Stimulated activated CD8-positive, alpha-beta memory T cell treated with anti-CD3 and anti-CD28 coated beads, Interleukin-15, amount 100 ng/mL, for 1 hour (primary cell): ENCODE results near the gene KSR2.

Source experiments
- DNase-seq: peaks from one replicate; pipeline ENCODE4 v3.0.0-alpha.2; 2020; ENCODE audit warnings: low read depth

Gene KSR2

GRCh38 chr12:117528538-117528937 lies 440.3 kb downstream of the KSR2 start:
- no peak for DNase-seq

GRCh38 chr12:117527479-117527855 lies 441.3 kb downstream of the KSR2 start:
- no peak for DNase-seq

GRCh38 chr12:117526757-117527478 lies 441.9 kb downstream of the KSR2 start:
- DNase-seq: no peak

- DNase-seq: no peak
Observed at GRCh38 chr12:117525766-117526165, 443.0 kb downstream of the KSR2 start.

- no peak for DNase-seq
Observed at GRCh38 chr12:117524806-117525205, 444.0 kb downstream of the KSR2 start.

GRCh38 chr12:117523971-117524370 lies 444.8 kb downstream of the KSR2 start:
- DNase-seq: no peak

- DNase-seq: no peak
Observed at GRCh38 chr12:117522559-117522958, 446.2 kb downstream of the KSR2 start.

GRCh38 chr12:117521867-117522266 lies 446.9 kb downstream of the KSR2 start:
- DNase-seq: no peak

- no peak for DNase-seq
Observed at GRCh38 chr12:117521346-117521745, 447.4 kb downstream of the KSR2 start.

- DNase-seq: no peak
Observed at GRCh38 chr12:117518594-117519270, 450.1 kb downstream of the KSR2 start.

GRCh38 chr12:117517219-117517739 lies 451.5 kb downstream of the KSR2 start:
- no peak for DNase-seq

GRCh38 chr12:117516034-117516433 lies 452.8 kb downstream of the KSR2 start:
- DNase-seq: no peak

- DNase-seq: no peak
Observed at GRCh38 chr12:117514016-117514415, 454.8 kb downstream of the KSR2 start.

- no peak for DNase-seq
Observed at GRCh38 chr12:117513353-117513752, 455.4 kb downstream of the KSR2 start.

GRCh38 chr12:117508468-117508867 lies 460.3 kb downstream of the KSR2 start:
- no peak for DNase-seq

GRCh38 chr12:117507548-117507947 lies 461.2 kb downstream of the KSR2 start:
- no peak for DNase-seq

GRCh38 chr12:117506333-117506732 lies 462.5 kb downstream of the KSR2 start:
- DNase-seq: no peak

GRCh38 chr12:117502633-117503032 lies 466.2 kb downstream of the KSR2 start:
- DNase-seq: no peak

GRCh38 chr12:117502233-117502632 lies 466.6 kb downstream of the KSR2 start:
- DNase-seq: no peak

- no peak for DNase-seq
Observed at GRCh38 chr12:117501076-117501869, 467.5 kb downstream of the KSR2 start.

- no peak for DNase-seq
Observed at GRCh38 chr12:117499759-117500485, 468.9 kb downstream of the KSR2 start.

GRCh38 chr12:117498880-117499279 lies 469.9 kb downstream of the KSR2 start:
- DNase-seq: no peak
